Stomach smooth muscle (tissue), 2 donors: Measurements from ENCODE around the gene ENTREP1.

Experiments used
- H3K27ac ChIP-seq: one replicate; pipeline ENCODE4 v1.7.0; 2013; ENCODE audit warnings: mild to moderate bottlenecking, low read length, inconsistent platforms
- H3K27me3 ChIP-seq, 2 donors: one replicate each; pipeline ENCODE4 v1.7.0; 2013; ENCODE audit warnings: low read length in 2 of 2; ENCODE audit not compliant: insufficient read depth in 2 of 2, control insufficient read depth in 1 of 2
- H3K36me3 ChIP-seq, 2 donors: one replicate each; pipeline ENCODE4 v1.7.0; 2013; ENCODE audit warnings: low read length in 2 of 2; ENCODE audit not compliant: control insufficient read depth in 2 of 2, insufficient read depth in 2 of 2
- H3K4me1 ChIP-seq: one replicate; pipeline ENCODE4 v1.7.0; 2013; ENCODE audit warnings: low read length; ENCODE audit not compliant: control insufficient read depth, insufficient read depth
- H3K4me3 ChIP-seq, 2 donors: one replicate each; pipeline ENCODE4 v1.7.0; 2013; ENCODE audit warnings: low read length in 2 of 2
- H3K9ac ChIP-seq, 2 donors: one replicate each; pipeline ENCODE4 v1.7.0; 2013; ENCODE audit warnings: low read length in 2 of 2, mild to moderate bottlenecking in 1 of 2
- H3K9me3 ChIP-seq, 2 donors: one replicate each; pipeline ENCODE4 v1.7.0; 2013; ENCODE audit warnings: low read length in 2 of 2; ENCODE audit not compliant: control insufficient read depth in 2 of 2
- donor health status: healthy.
- donor health status: Pancreatic carcinoma.

Gene ENTREP1

DNA sequence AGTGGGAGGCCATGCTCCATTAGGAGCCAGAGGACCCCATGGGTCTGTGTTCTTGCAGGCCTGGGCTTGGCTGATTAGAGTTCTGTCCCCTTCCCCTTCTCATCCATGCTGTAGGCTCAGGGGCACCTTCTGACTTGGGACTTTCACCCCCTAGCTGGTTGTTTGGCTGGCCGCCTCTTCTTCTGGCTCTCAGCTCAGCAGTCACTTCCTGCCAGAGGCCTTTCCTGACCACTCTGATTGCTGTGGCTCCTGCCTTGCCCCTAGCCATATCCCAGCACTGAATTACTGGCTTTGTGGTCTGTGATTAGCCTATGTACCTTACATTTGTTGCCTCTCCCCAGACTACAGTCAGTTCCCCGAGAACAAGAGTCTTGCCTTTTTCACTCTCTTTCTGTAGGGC lies 14.6 kb downstream of the ENTREP1 start:
- Histone ChIP-seq H3K36me3 (no peaks in the 10 kb centered on the region), H3K27me3 (no peaks in the 10 kb centered on the region), H3K9ac (no peak overlapping the region), H3K9me3 (no peaks in the 10 kb centered on the region), H3K27ac (no peak overlapping the region), H3K4me1 (no peaks in the 10 kb centered on the region), H3K4me3 (no peak overlapping the region)

DNA sequence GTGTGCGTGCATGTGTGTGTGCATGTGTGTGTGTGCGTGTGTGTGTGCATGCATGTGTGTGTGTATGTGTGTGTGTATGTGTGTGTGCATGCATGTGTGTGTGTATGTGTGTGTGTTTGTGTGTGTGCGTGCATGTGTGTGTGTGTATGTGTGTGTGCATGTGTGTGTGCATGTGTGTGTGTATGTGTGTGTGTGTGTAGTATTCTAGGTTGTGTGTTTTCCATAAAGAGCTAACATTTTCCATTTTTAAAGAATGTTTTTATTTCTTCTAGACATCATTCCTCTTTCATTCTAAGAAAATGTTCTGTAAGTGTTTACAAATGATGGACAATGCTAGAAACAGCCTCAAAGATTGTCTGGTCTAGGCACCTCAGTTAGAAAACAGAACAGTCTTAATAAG lies 15.6 kb downstream of the ENTREP1 start:
- Histone ChIP-seq H3K4me1 (no peaks in the 10 kb centered on the region), H3K9me3 (no peaks in the 10 kb centered on the region), H3K9ac (no peak overlapping the region), H3K27ac (no peak overlapping the region), H3K4me3 (no peak overlapping the region), H3K27me3 (no peaks in the 10 kb centered on the region), H3K36me3 (no peaks in the 10 kb centered on the region)

DNA sequence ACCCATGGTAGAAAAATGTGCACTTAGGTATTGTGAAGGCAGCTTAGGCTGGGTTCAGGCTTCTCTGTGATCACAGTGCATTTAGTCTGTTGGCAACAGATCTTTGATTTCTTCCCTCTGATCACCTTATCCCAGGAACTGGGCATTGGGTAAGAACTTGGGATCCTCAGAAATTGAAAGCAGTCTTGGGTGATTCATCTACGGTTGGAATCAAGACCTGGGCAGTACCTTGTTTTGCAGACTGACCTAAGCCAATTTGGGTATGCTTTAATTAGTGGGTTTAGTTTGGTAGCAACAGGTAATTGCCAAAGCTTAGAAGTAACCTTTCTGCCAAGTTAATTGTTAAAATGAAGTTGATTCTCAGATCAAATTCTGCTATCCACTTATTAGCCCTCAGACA lies 17.8 kb downstream of the ENTREP1 start:
- H3K4me1 ChIP-seq = no peaks in the 10 kb centered on the region
- no peak overlapping the region for H3K4me3 ChIP-seq
- H3K36me3 ChIP-seq = no peaks in the 10 kb centered on the region

DNA sequence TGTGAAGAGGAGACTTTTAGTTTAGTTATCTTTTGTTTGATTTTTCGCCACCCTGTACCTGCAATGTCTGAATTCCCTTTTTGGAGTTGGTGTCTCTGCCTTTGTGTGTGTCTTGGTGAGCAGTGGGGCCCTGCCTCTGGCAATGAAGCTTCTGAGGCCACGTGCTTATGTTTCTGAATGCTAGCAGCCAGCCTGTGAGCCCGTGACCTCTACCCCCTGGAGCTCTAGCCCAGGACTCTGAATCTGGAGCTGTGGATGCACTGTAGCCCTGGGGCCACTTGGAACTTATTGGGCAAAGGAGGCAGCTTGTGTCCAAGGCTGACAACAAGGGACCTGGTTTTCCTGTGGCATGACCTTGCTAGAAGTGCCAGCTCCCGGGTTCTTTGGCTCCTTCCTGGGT lies 19.4 kb downstream of the ENTREP1 start:
- Histone ChIP-seq H3K4me1 (no peaks in the 10 kb centered on the region), H3K9ac (no peak overlapping the region), H3K27ac (no peak overlapping the region), H3K27me3 (no peaks in the 10 kb centered on the region), H3K36me3 (no peaks in the 10 kb centered on the region), H3K9me3 (no peaks in the 10 kb centered on the region), H3K4me3 (no peak overlapping the region)

More for the DNA sequence above, 17.8 kb downstream of the ENTREP1 start:
- Histone ChIP-seq H3K27me3 (no peaks in the 10 kb centered on the region), H3K9me3 (no peaks in the 10 kb centered on the region), H3K27ac (no peak overlapping the region), H3K9ac (no peak overlapping the region)

DNA sequence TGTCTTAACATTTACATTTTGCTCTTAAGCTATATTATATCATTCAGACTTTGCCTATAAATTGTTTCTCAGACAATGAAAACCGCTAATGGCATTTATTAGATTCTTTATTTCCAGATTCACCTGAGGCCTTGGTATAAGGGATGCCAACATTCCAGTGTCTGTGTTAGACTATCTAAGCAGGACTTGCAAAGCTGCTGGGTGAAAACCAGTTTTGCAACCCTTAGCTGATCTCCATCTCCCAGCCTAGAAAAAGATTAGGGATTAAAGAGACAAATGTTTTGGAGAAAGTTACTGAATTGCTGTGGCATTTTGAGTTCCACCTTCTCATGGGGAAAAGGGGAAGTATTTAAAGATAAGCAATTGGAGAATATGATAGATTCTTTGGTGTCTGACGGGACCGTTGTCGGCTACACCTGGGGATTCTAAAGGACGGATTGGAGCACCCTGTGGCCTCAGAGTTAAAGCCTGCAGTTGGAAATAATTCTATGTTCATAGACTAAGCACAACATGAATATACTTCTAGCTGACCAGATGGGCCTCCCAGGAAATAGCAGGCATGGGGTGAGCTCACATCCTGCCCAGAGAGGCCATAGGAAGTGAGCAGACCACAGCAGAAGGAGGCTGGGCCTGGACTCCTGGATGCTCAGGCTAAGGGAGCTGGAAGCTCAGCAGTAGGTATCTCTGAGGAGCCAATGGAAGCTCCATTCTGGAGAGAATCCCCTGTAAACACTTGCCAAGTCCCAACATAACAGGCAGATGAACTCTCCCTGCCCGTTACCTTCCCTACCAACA lies 21.8 kb downstream of the ENTREP1 start:
- H3K27ac ChIP-seq = no peak overlapping the region

DNA sequence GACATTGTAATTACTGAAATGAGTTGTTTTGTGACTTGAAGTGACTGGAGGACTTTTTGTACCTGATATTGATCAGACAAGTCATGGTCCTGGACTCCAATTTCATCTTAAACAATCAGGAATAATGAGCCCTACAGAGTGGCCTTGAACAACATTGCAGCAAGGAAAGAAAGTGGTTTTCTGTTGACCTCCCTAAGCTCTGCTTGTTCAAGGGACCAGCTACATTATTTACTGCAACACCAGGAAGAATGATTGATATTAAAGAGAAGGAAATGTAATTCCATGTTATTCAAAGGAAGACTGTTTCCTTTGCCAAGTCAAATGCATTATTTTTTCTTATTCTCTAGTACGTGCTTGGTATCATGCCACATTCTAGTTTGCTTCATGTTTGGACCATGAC lies 22.6 kb downstream of the ENTREP1 start:
- Histone ChIP-seq H3K36me3 (no peaks in the 10 kb centered on the region), H3K9ac (no peak overlapping the region), H3K27ac (no peak overlapping the region), H3K4me3 (no peak overlapping the region), H3K27me3 (no peaks in the 10 kb centered on the region), H3K4me1 (no peaks in the 10 kb centered on the region), H3K9me3 (no peaks in the 10 kb centered on the region)

More for the DNA sequence above, 21.8 kb downstream of the ENTREP1 start:
- no peak overlapping the region for H3K9ac ChIP-seq
- H3K36me3 ChIP-seq = no peaks in the 10 kb centered on the region
- H3K4me1 ChIP-seq = no peaks in the 10 kb centered on the region
- no peaks in the 10 kb centered on the region for H3K27me3 ChIP-seq
- no peak overlapping the region for H3K4me3 ChIP-seq
- no peaks in the 10 kb centered on the region for H3K9me3 ChIP-seq

DNA sequence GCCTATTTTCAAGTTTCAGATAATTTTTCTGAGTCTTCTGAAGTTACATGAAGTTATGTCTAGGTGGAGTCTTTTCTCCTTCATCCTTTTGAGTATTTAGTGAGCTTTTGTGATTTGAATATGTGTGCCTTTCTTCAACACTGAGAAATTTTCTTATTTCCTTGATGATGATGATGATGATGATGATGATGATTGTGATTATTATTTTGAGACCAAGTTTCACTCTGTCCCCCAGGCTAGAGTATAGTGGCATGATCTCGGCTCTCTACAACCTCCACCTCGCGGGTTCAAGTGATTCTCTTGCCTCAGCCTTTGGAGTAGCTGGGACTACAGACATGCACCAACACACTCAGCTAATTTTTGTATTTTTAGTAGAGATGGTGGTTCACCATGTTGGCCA lies 26.2 kb downstream of the ENTREP1 start:
- Histone ChIP-seq H3K27ac (no peak overlapping the region), H3K9ac (no peak overlapping the region), H3K4me1 (no peaks in the 10 kb centered on the region), H3K27me3 (no peaks in the 10 kb centered on the region), H3K9me3 (no peaks in the 10 kb centered on the region), H3K36me3 (no peaks in the 10 kb centered on the region), H3K4me3 (no peak overlapping the region)

DNA sequence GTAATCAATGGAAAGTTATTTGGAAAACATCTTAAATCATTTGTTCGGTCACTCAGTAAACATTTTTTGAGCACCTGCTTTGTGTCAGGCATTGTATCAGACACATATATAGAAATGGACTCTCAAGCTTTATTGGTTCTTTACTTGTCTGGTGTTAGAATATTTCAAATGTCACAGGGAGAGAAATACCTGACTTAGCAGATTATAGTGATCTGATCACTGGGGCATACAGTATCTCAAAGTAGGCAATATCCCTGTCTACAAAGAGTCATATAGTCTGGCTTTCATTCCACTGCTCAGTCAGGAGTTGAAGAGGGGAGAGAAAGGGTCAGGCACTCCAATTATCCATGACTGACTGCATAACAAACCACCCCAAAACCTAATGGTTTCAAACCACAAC lies 30.2 kb downstream of the ENTREP1 start:
- Histone ChIP-seq H3K4me3 (no peak overlapping the region), H3K27ac (no peak overlapping the region), H3K9me3 (no peaks in the 10 kb centered on the region), H3K36me3 (no peaks in the 10 kb centered on the region), H3K9ac (no peak overlapping the region), H3K27me3 (no peaks in the 10 kb centered on the region), H3K4me1 (peaks cover 15% of the 10 kb centered on the region)

DNA sequence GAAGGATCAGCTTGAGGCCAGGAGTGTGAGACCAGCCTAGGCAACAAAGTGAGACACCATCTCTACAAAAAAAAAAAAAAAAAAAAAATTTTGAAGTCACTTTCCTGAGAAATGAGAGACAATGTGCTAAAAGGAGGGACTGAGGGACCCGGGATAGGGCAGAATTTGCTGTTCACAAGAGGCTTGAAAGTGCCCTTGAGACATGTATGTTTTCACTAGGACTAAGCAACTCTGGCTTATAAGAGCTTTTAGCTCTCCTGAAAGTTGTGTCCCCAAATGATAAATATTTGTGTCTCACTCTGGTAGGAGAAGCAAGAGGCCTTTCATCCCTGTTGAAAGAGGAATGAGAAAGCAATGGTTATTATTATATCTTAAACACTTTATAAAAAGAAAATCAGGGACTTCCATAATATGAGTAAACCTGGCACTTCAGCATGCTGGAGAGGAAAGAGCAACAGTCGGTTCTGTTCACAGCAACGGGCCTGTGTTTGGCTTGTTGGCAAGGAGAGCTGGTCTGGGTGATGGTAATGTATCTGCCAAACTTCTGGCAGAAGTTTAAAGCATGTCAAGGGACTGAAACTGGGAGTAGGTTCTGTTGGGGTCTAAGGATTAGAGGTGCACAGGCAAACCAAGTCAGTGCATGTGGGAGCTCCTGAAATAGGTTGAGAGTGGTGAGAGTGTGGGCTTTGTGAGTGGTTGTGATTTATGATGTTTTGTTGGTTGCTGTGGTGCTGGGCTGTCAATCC lies 32.2 kb downstream of the ENTREP1 start:
- H3K4me1 ChIP-seq = peaks cover 15% of the 10 kb centered on the region
- H3K27ac ChIP-seq = peak overlapping the region; percentile 62
- H3K36me3 ChIP-seq = no peaks in the 10 kb centered on the region
- no peaks in the 10 kb centered on the region for H3K9me3 ChIP-seq
- H3K27me3 ChIP-seq = no peaks in the 10 kb centered on the region
- peak overlapping the region; percentile 25 to 47 for H3K4me3 ChIP-seq
- H3K9ac ChIP-seq = no peak overlapping the region

DNA sequence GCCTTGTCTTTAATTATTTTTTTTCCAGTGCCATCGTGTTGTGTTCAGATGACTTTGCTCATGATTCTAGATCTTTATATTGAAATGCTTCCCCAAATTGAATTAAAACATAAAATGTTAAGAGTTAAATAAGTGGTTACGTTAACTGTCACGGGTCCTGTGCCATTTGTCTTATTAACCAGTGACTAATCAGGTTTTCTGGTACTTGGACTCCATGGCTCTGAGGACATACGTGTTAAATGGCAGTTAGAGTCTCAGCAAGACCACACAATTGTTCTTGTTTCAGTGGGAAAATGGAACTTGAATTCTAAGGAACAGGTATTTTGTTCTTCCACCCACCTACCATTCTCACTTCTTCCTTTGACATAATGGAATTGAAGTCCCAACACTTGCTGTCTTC lies 32.8 kb downstream of the ENTREP1 start:
- H3K27me3 ChIP-seq = no peaks in the 10 kb centered on the region
- H3K27ac ChIP-seq = peak overlapping the region; percentile 62
- peaks cover 15% of the 10 kb centered on the region for H3K4me1 ChIP-seq
- peak overlapping the region in 1 of 2 donors; percentile 47 for H3K4me3 ChIP-seq
- no peak overlapping the region for H3K9ac ChIP-seq
- H3K36me3 ChIP-seq = no peaks in the 10 kb centered on the region
- H3K9me3 ChIP-seq = no peaks in the 10 kb centered on the region

DNA sequence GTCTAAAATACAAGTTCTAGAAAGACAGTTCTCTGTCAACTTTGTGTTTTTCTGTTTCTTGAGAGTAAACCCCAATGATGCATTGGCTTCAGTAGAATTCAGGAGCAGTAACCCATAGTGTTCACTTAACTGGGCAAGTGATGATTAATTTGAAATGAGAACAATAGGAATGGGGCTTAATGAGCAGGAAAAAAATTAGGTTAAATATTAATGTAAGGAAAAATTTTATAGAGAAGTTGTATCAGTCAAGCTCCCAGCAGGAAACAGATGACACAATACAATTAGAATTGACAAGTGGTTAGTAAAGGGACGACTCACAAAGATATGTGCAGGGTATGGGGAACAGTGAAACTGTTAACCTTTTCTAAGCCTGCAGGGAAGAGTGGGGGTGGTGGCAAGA lies 38.2 kb downstream of the ENTREP1 start:
- H3K27ac ChIP-seq = no peak overlapping the region
- H3K4me3 ChIP-seq = no peak overlapping the region
- H3K27me3 ChIP-seq = no peaks in the 10 kb centered on the region

More for the DNA sequence above, 38.2 kb downstream of the ENTREP1 start:
- Histone ChIP-seq H3K36me3 (no peaks in the 10 kb centered on the region), H3K9ac (no peak overlapping the region), H3K9me3 (no peaks in the 10 kb centered on the region), H3K4me1 (no peaks in the 10 kb centered on the region)
